KMS-11 (cell line): ENCODE data around the gene AHSP.

Source experiments
- H2AFZ ChIP-seq: fragments of 200-600 bp; sonication (generic); 2 replicates; pipeline ENCODE4 v1.6.1; 2016; ENCODE audit warnings: antibody characterized with exemption, mixed run types, low read depth
- H3K27ac ChIP-seq: fragments of 200-600 bp; sonication (generic); 2 replicates; pipeline ENCODE4 v1.6.1; 2016; ENCODE audit warnings: mild to moderate bottlenecking, mixed run types
- H3K27me3 ChIP-seq: fragments of 200-600 bp; sonication (generic); 2 replicates; pipeline ENCODE4 v1.6.1; 2017; ENCODE audit warnings: mild to moderate bottlenecking, low read depth, mixed run types, moderate library complexity; ENCODE audit not compliant: insufficient read depth
- H3K36me3 ChIP-seq: fragments of 200-600 bp; sonication (generic); 2 replicates; pipeline ENCODE4 v1.6.1; 2017; ENCODE audit warnings: mild to moderate bottlenecking, mixed run types; ENCODE audit not compliant: insufficient read depth
- H3K4me1 ChIP-seq: fragments of 200-600 bp; sonication (generic); 2 replicates; pipeline ENCODE4 v1.6.1; 2016; ENCODE audit warnings: mild to moderate bottlenecking, low read depth, mixed run types; ENCODE audit not compliant: poor library complexity, severe bottlenecking
- H3K4me2 ChIP-seq: fragments of 200-600 bp; sonication (generic); 2 replicates; pipeline ENCODE4 v1.7.0; 2016; ENCODE audit warnings: mild to moderate bottlenecking, mixed run types
- H3K4me3 ChIP-seq: fragments of 200-600 bp; sonication (generic); IDR thresholded peaks from 2 replicates; pipeline ENCODE4 v1.6.1; 2017; ENCODE audit warnings: low read depth, low read length, mixed read lengths; ENCODE audit not compliant: insufficient read depth
- H3K79me2 ChIP-seq: fragments of 200-600 bp; sonication (generic); 2 replicates; pipeline ENCODE4 v1.6.1; 2016; ENCODE audit warnings: low read depth, mixed run types; ENCODE audit not compliant: insufficient read depth
- H3K9ac ChIP-seq: fragments of 200-600 bp; sonication (generic); 2 replicates; pipeline ENCODE4 v1.6.1; 2016; ENCODE audit warnings: mild to moderate bottlenecking, mixed run types
- H4K20me1 ChIP-seq: fragments of 200-600 bp; sonication (generic); 2 replicates; pipeline ENCODE4 v1.6.1; 2016; ENCODE audit warnings: mild to moderate bottlenecking, mixed run types; ENCODE audit not compliant: insufficient read depth
- CTCF ChIP-seq: fragments of 200-600 bp; sonication (generic); conservative IDR thresholded peaks from 2 replicates; pipeline ENCODE4 v1.6.1; 2017; ENCODE audit warnings: low read depth, mild to moderate bottlenecking, antibody characterized with exemption, low read length, moderate library complexity, mixed read lengths

The AHSP gene

GRCh38 chr16:31498493-31498892, 29.2 kb upstream of the AHSP start:
- Histone ChIP-seq H4K20me1 (no peaks in the 10 kb centered on the region), H3K4me3 (no peak overlapping the region), H3K4me1 (no peaks in the 10 kb centered on the region), H3K27me3 (no peaks in the 10 kb centered on the region), H3K36me3 (no peaks in the 10 kb centered on the region), H2AFZ (no peak overlapping the region), H3K4me2 (no peak overlapping the region), H3K27ac (no peak overlapping the region), H3K9ac (no peak overlapping the region), H3K79me2 (no peaks in the 10 kb centered on the region)
- TF ChIP-seq CTCF = no peak

- Histone ChIP-seq H3K4me3 (no peak overlapping the region), H3K27ac (no peak overlapping the region), H3K79me2 (no peaks in the 10 kb centered on the region), H3K36me3 (no peaks in the 10 kb centered on the region), H3K4me2 (no peak overlapping the region), H4K20me1 (no peaks in the 10 kb centered on the region), H3K27me3 (no peaks in the 10 kb centered on the region), H2AFZ (no peak overlapping the region), H3K9ac (no peak overlapping the region), H3K4me1 (no peaks in the 10 kb centered on the region)
- no peak for TF ChIP-seq CTCF
Observed at GRCh38 chr16:31499928-31500327, 27.8 kb upstream of the AHSP start.

DNA sequence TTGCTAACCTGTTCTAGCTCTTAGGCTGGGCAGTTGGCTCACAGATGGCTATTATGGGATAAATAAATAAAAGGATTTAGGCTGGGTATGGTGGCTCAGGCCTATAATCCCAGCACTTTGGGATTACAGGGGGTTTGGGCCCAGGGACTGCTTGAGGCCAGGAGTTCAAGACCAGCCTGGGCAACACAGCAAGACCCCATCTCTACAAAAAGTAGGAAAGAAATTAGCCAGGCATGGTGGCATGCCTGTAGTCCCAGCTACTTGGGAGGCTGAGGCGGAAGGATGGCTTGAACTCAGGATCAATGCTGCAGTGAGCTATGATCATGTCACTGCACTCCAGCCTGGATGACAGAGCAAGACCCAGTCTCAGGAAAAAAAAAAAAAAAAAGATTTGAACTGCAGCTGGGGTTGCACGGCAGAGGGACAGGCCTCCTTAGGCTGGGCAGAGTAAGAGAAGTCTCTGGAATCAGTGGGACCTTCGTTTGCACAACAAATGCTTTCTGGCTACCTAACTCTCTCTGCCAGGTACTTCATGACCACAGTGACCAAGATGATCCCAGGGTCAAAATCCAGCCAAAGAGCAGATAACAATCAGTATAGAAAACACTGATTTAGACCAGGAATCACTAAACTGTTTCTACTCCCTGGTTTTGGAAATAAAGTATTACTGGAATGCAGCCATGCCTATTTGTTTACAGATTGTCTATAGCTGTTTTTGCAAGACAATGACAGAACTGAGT, 26.3 kb upstream of the AHSP start:
- Histone ChIP-seq H3K9ac (no peak overlapping the region), H3K27ac (no peak overlapping the region), H3K27me3 (no peaks in the 10 kb centered on the region), H4K20me1 (no peaks in the 10 kb centered on the region), H3K4me1 (no peaks in the 10 kb centered on the region), H3K4me2 (no peak overlapping the region), H2AFZ (no peak overlapping the region), H3K36me3 (0 out of 2 replicates have a peak, but pooled peaks cover 2% of the 10 kb centered on the region), H3K79me2 (0 out of 2 replicates have a peak, but pooled peaks cover 3% of the 10 kb centered on the region), H3K4me3 (no peak overlapping the region)
- TF ChIP-seq CTCF = no peak

GRCh38 chr16:31501966-31502348, 25.7 kb upstream of the AHSP start:
- Histone ChIP-seq H3K4me1 (peaks cover 3% of the 10 kb centered on the region), H3K9ac (no peak overlapping the region), H3K27ac (no peak overlapping the region), H3K4me3 (no peak overlapping the region), H2AFZ (no peak overlapping the region), H4K20me1 (no peaks in the 10 kb centered on the region), H3K4me2 (no peak overlapping the region), H3K27me3 (no peaks in the 10 kb centered on the region), H3K79me2 (peaks cover 8% of the 10 kb centered on the region; the same call in 1 of the 2 replicates), H3K36me3 (0 out of 2 replicates have a peak, but pooled peaks cover 2% of the 10 kb centered on the region)
- TF ChIP-seq CTCF = no peak
